ENCODE results near the gene JTB.

DNA sequence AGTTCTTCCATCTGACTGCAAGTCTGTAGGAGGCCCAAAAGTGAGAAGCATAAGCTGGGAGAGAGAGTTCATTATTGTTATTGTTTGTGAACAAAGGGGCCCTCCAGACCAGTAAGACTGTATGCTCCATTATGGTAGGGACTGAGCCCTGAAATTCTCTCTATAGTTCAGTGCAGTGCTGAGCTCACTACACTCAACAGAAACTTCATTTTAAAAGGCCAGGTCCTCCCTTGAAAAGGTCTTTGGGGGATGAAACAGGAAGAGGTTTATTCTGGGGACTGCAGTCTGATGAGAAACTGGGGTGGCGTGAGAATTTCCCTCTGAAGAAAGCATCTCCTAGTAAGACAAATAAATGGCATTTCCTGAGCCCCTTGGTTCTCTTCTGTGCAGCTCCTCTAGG lies 49.2 kb downstream of the JTB start:
- no peak for TF ChIP-seq EP300 (IDR thresholded peaks at IDR 0.05)
- TF ChIP-seq, protein P1, sequence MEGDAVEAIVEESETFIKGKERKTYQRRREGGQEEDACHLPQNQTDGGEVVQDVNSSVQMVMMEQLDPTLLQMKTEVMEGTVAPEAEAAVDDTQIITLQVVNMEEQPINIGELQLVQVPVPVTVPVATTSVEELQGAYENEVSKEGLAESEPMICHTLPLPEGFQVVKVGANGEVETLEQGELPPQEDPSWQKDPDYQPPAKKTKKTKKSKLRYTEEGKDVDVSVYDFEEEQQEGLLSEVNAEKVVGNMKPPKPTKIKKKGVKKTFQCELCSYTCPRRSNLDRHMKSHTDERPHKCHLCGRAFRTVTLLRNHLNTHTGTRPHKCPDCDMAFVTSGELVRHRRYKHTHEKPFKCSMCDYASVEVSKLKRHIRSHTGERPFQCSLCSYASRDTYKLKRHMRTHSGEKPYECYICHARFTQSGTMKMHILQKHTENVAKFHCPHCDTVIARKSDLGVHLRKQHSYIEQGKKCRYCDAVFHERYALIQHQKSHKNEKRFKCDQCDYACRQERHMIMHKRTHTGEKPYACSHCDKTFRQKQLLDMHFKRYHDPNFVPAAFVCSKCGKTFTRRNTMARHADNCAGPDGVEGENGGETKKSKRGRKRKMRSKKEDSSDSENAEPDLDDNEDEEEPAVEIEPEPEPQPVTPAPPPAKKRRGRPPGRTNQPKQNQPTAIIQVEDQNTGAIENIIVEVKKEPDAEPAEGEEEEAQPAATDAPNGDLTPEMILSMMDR (IDR thresholded peaks at IDR 0.05), result no peak

Data from ovary (tissue), 3 donors.